ENCODE data around the gene DCLK1.

GRCh38 chr13:36108954-36109353, 22.2 kb downstream of the DCLK1 start:
- TF ChIP-seq POLR2A (IDR thresholded peaks at IDR 0.05), result no peak
- TF ChIP-seq CTCF (IDR thresholded peaks at IDR 0.05), result no peak

All from uterus (tissue), 2 donors.